GM12875 (cell line): ENCODE results near the gene SYTL2.

ENCODE experiments used
- H3K4me3 ChIP-seq: one replicate; pipeline ENCODE4 v1.5.1; 2011; ENCODE audit warnings: low read depth, low read length, control low read depth
- CTCF ChIP-seq: IDR thresholded peaks from 2 replicates; pipeline ENCODE4 v1.5.1; 2011; ENCODE audit warnings: low read depth, mild to moderate bottlenecking, control low read depth, inconsistent platforms, low read length, moderate library complexity, borderline replicate concordance; ENCODE audit not compliant: insufficient read depth

Gene SYTL2

GRCh38 chr11:85758480-85759039 lies 52.4 kb downstream of the SYTL2 start:
- H3K4me3 ChIP-seq = no peak overlapping the region
- TF ChIP-seq CTCF = no peak

- TF ChIP-seq CTCF = no peak
Measured at GRCh38 chr11:85758026-85758425, 52.9 kb downstream of the SYTL2 start.

GRCh38 chr11:85756401-85757200 lies 54.3 kb downstream of the SYTL2 start:
- no peak for TF ChIP-seq CTCF

More at GRCh38 chr11:85758026-85758425, 52.9 kb downstream of the SYTL2 start:
- H3K4me3 ChIP-seq = no peak overlapping the region

GRCh38 chr11:85755701-85756100 lies 55.2 kb downstream of the SYTL2 start:
- no peak for TF ChIP-seq CTCF
- H3K4me3 ChIP-seq = no peak overlapping the region

More at GRCh38 chr11:85756401-85757200, 54.3 kb downstream of the SYTL2 start:
- no peak overlapping the region for H3K4me3 ChIP-seq

- no peak overlapping the region for H3K4me3 ChIP-seq
- no peak for TF ChIP-seq CTCF
Measured at GRCh38 chr11:85755285-85755684, 55.7 kb downstream of the SYTL2 start.

GRCh38 chr11:85752890-85753581 lies 57.9 kb downstream of the SYTL2 start:
- H3K4me3 ChIP-seq = no peak overlapping the region

More at GRCh38 chr11:85752890-85753581, 57.9 kb downstream of the SYTL2 start:
- no peak for TF ChIP-seq CTCF
